IPS-20b (cell line): ENCODE data around the gene GALNT18.

ENCODE experiments used
- H3K27ac ChIP-seq: one replicate; pipeline ENCODE4 v1.5.1; 2013; ENCODE audit warnings: low read length
- H3K27me3 ChIP-seq: 2 replicates; pipeline ENCODE4 v1.6.1; 2013; ENCODE audit warnings: mild to moderate bottlenecking, low read length, inconsistent platforms; ENCODE audit not compliant: insufficient read depth
- H3K36me3 ChIP-seq: 2 replicates; pipeline ENCODE4 v1.6.1; 2013; ENCODE audit warnings: low read depth, mild to moderate bottlenecking, inconsistent platforms, low read length, moderate library complexity; ENCODE audit not compliant: insufficient read depth
- H3K4me1 ChIP-seq: 2 replicates; pipeline ENCODE4 v1.6.1; 2013; ENCODE audit warnings: mild to moderate bottlenecking, control low read depth, inconsistent platforms, low read length, moderate library complexity; ENCODE audit not compliant: insufficient read depth
- H3K4me3 ChIP-seq: 2 replicates; pipeline ENCODE4 v1.5.1; 2013; ENCODE audit warnings: mild to moderate bottlenecking, low read length, inconsistent platforms
- H3K9ac ChIP-seq: 2 replicates; pipeline ENCODE4 v1.6.1; 2013; ENCODE audit warnings: low read depth, mild to moderate bottlenecking, inconsistent platforms, low read length, moderate library complexity
- H3K9me3 ChIP-seq: 2 replicates; pipeline ENCODE4 v1.6.1; 2013; ENCODE audit warnings: mild to moderate bottlenecking, low read depth, low read length, inconsistent platforms; ENCODE audit not compliant: insufficient read depth

The GALNT18 gene

GRCh38 chr11:11464555-11464954, 157.2 kb downstream of the GALNT18 start:
- Histone ChIP-seq H3K36me3 (no peaks in the 10 kb centered on the region), H3K9me3 (no peaks in the 10 kb centered on the region), H3K27ac (no peak overlapping the region), H3K4me1 (no peaks in the 10 kb centered on the region), H3K27me3 (no peaks in the 10 kb centered on the region), H3K9ac (no peak overlapping the region), H3K4me3 (no peak overlapping the region)

- H3K4me1 ChIP-seq = no peaks in the 10 kb centered on the region
- H3K9me3 ChIP-seq = no peaks in the 10 kb centered on the region
- no peak overlapping the region for H3K27ac ChIP-seq
- no peak overlapping the region for H3K4me3 ChIP-seq
- no peaks in the 10 kb centered on the region for H3K27me3 ChIP-seq
- H3K36me3 ChIP-seq = no peaks in the 10 kb centered on the region
- H3K9ac ChIP-seq = no peak overlapping the region
Measured at GRCh38 chr11:11463405-11463804, 158.4 kb downstream of the GALNT18 start.

DNA sequence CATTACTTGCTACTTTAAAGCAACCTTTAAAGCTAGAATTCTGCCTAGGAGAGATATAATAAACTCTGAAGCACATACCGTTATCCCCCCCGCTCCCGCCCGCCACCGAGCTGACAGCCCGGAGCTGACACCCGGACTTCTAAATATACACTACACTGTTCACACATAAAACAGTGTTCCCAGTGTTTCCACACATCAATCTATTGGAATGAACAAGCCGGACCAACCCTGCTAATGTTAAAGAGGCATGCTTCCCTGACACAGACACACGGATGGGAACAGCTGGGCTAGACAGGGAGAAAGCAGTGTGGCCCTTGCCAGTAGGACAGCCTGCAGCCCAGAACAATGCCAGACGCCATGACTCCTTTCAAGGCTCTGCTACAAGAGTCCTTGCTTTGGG, 160.3 kb downstream of the GALNT18 start:
- Histone ChIP-seq H3K36me3 (no peaks in the 10 kb centered on the region), H3K9me3 (no peaks in the 10 kb centered on the region), H3K4me1 (no peaks in the 10 kb centered on the region), H3K27me3 (no peaks in the 10 kb centered on the region), H3K9ac (no peak overlapping the region), H3K27ac (no peak overlapping the region), H3K4me3 (no peak overlapping the region)

DNA sequence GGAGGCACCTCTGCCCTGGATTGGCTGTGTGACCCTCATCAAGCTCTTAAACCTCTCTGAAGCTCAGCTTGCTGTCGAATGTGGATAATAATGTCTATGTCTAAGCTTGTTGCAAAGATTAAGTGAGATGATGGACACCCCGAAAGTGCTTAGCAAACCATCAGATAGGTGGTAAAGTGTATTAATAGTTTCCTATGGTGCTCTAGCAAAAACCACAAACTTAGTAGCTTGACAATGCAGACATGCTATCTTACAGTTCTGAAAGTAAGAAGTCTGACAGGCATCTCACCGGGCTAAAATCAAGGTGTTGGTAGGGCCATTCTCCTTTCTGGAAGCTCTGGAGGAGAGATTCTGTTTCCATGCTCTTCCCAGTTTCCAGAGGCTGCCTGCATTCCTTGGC, 162.2 kb downstream of the GALNT18 start:
- no peak overlapping the region for H3K27ac ChIP-seq
- H3K9me3 ChIP-seq = no peaks in the 10 kb centered on the region
- no peaks in the 10 kb centered on the region for H3K36me3 ChIP-seq
- peaks cover 2% of the 10 kb centered on the region; the same call in 1 of the 2 replicates for H3K4me1 ChIP-seq
- no peak overlapping the region for H3K9ac ChIP-seq
- no peak overlapping the region for H3K4me3 ChIP-seq
- no peaks in the 10 kb centered on the region for H3K27me3 ChIP-seq

DNA sequence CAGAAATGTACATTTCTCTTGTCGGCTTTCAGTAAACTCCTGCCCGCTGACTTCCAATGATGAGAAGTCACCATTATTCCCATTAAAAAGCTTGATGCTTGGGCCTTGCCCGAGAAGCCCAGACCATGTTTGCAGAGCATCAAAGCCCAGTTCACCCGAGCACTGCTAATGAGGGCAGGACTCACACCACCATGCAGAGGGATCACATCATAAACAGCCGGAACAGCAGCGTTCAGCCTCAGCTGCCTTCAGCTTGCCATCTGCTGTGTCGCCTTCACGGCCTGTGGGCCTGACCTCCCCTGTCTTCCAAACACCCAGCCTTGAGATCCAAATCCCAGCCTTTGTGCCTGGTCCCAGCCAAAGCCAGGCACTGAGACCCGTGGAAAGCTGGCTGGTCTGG, 163.3 kb downstream of the GALNT18 start:
- Histone ChIP-seq H3K9ac (no peak overlapping the region), H3K27ac (no peak overlapping the region), H3K4me1 (peaks cover 3% of the 10 kb centered on the region; the same call in 1 of the 2 replicates), H3K9me3 (no peaks in the 10 kb centered on the region), H3K36me3 (no peaks in the 10 kb centered on the region), H3K27me3 (no peaks in the 10 kb centered on the region), H3K4me3 (no peak overlapping the region)

DNA sequence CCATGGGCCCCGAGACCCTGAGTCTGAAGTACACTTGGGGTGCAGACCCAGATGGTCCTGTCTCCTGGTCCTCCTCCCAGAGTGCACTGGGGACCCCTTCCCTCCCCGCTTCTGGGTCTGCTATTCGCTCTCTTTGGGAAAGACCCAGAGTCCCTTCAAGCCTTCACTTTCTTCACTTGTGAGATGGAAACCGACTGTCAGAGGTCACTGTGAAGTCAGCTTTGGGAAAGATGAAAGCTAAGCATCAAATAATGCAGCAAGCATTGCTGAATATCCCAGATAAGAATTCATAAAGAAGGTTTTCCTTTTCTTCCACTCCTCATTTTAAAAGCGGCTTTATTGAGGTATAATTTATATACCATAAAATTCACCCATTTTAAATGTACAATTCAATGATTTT, 163.8 kb downstream of the GALNT18 start:
- Histone ChIP-seq H3K4me3 (no peak overlapping the region), H3K36me3 (no peaks in the 10 kb centered on the region), H3K27me3 (no peaks in the 10 kb centered on the region), H3K27ac (no peak overlapping the region), H3K4me1 (peaks cover 3% of the 10 kb centered on the region; the same call in 1 of the 2 replicates), H3K9ac (no peak overlapping the region), H3K9me3 (no peaks in the 10 kb centered on the region)

DNA sequence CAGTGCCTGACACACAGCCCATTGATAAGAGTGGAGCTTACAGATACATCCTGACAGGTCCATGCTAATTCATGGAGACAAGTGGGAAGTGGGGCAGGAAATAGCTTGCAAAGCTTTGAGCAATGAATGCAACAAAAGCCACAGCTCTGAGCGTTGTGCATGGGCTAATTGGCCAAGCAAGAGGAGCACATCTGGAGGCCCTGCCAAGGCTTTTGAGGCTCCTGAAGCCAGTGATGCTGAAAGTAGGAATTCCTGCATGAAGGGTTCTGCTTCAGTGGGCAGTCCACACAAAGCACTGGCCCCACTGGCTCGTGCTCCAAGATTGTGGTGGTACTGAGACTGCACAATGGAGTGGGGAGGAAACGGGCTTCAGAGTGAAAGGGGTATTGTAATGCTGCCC, 164.9 kb downstream of the GALNT18 start:
- H3K27ac ChIP-seq = no peak overlapping the region

GRCh38 chr11:11454671-11455223, 167.1 kb downstream of the GALNT18 start:
- no peaks in the 10 kb centered on the region for H3K9me3 ChIP-seq
- no peaks in the 10 kb centered on the region for H3K27me3 ChIP-seq
- peaks cover 7% of the 10 kb centered on the region for H3K4me1 ChIP-seq

More for the DNA sequence above, 164.9 kb downstream of the GALNT18 start:
- Histone ChIP-seq H3K4me3 (no peak overlapping the region), H3K36me3 (no peaks in the 10 kb centered on the region), H3K9ac (no peak overlapping the region), H3K27me3 (no peaks in the 10 kb centered on the region), H3K4me1 (peaks cover 3% of the 10 kb centered on the region; the same call in 1 of the 2 replicates), H3K9me3 (no peaks in the 10 kb centered on the region)

DNA sequence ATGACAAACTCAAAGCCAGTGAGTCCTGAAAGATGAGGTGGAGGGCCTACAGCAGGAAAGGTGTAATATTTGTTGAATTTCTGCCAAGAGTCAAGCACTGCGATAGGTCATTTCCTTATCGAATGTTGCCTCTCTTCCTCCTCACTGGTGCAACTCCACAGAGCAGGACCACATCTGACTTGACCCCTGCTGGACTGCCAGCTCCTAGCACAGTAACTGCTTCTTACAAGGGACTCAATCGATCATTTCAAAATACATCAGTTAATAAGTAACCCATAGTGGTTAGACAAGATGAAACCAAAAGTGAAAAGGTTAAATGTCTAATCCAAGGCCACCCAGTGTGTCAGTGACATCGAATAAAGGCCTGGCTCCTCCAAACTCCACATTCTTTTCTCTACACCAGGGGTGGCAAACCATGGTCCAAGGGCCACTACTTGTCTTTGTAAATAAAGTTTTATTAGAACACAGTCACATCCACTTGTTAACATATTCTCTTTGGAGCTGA, 170.3 kb downstream of the GALNT18 start:
- no peak overlapping the region for H3K27ac ChIP-seq
- H3K4me1 ChIP-seq = peaks cover 7% of the 10 kb centered on the region
- no peak overlapping the region for H3K9ac ChIP-seq
- H3K27me3 ChIP-seq = no peaks in the 10 kb centered on the region
- H3K9me3 ChIP-seq = no peaks in the 10 kb centered on the region
- no peaks in the 10 kb centered on the region for H3K36me3 ChIP-seq
- H3K4me3 ChIP-seq = no peak overlapping the region

More at GRCh38 chr11:11454671-11455223, 167.1 kb downstream of the GALNT18 start:
- Histone ChIP-seq H3K36me3 (no peaks in the 10 kb centered on the region), H3K9ac (no peak overlapping the region), H3K4me3 (no peak overlapping the region), H3K27ac (no peak overlapping the region)

- no peak overlapping the region for H3K4me3 ChIP-seq
- H3K36me3 ChIP-seq = no peaks in the 10 kb centered on the region
- H3K27me3 ChIP-seq = no peaks in the 10 kb centered on the region
- H3K4me1 ChIP-seq = peaks cover 7% of the 10 kb centered on the region
- H3K9ac ChIP-seq = no peak overlapping the region
- H3K9me3 ChIP-seq = no peaks in the 10 kb centered on the region
- no peak overlapping the region for H3K27ac ChIP-seq
Measured at GRCh38 chr11:11450744-11451362, 171.0 kb downstream of the GALNT18 start.

GRCh38 chr11:11449327-11449726, 172.5 kb downstream of the GALNT18 start:
- Histone ChIP-seq H3K9ac (no peak overlapping the region), H3K4me3 (no peak overlapping the region), H3K4me1 (peaks cover 4% of the 10 kb centered on the region; the same call in 1 of the 2 replicates), H3K36me3 (no peaks in the 10 kb centered on the region), H3K27me3 (no peaks in the 10 kb centered on the region), H3K9me3 (no peaks in the 10 kb centered on the region), H3K27ac (no peak overlapping the region)

GRCh38 chr11:11448626-11449025, 173.2 kb downstream of the GALNT18 start:
- H3K9ac ChIP-seq = no peak overlapping the region
- H3K36me3 ChIP-seq = no peaks in the 10 kb centered on the region
- H3K4me3 ChIP-seq = no peak overlapping the region
- H3K4me1 ChIP-seq = peaks cover 4% of the 10 kb centered on the region; the same call in 1 of the 2 replicates
- H3K9me3 ChIP-seq = no peaks in the 10 kb centered on the region
- no peaks in the 10 kb centered on the region for H3K27me3 ChIP-seq
- H3K27ac ChIP-seq = no peak overlapping the region
